IgD-negative memory B cell (primary cell): Measurements from ENCODE around the gene PSRC1. TPM values are rescaled to one million over a fixed set of nuclear protein-coding genes. Genes with fewer than 3 reads are reported as not detected.

Experiments used
- H3K27ac Mint-ChIP-seq, 3 donors: one replicate each; pipeline ENCODE4 v1.8.0; 2020 to 2022; ENCODE audit warnings: mild to moderate bottlenecking in 3 of 3, mixed read lengths in 3 of 3, moderate library complexity in 1 of 3
- H3K27me3 Mint-ChIP-seq: one replicate; pipeline ENCODE4 v1.8.0; 2021; ENCODE audit warnings: mixed read lengths
- H3K36me3 Mint-ChIP-seq: one replicate; pipeline ENCODE4 v1.8.0; 2020; ENCODE audit warnings: mild to moderate bottlenecking, mixed read lengths
- H3K4me1 Mint-ChIP-seq, 3 donors: one replicate each; pipeline ENCODE4 v1.8.0; 2020 to 2022; ENCODE audit warnings: mixed read lengths in 3 of 3, mild to moderate bottlenecking in 1 of 3
- H3K4me3 Mint-ChIP-seq, 4 donors: one replicate each; pipeline ENCODE4 v1.8.0; 2020 to 2022; ENCODE audit warnings: mild to moderate bottlenecking in 4 of 4, mixed read lengths in 4 of 4, moderate library complexity in 3 of 4
- H3K9me3 Mint-ChIP-seq, 3 donors: one replicate each; pipeline ENCODE4 v1.8.0; 2020 to 2021; ENCODE audit warnings: mixed read lengths in 3 of 3, mild to moderate bottlenecking in 1 of 3
- polyA plus RNA-seq: library from polyadenylated mRNA; unstranded; fragments of 300-500 nt; fragmentation: Illumina TruSeq; gene quantifications from one replicate; pipeline ENCODE4 v1.2.3, GENCODE V29; 2021

Gene PSRC1
- polyA plus RNA-seq, 1 donor from 2014 or later = not detected

DNA sequence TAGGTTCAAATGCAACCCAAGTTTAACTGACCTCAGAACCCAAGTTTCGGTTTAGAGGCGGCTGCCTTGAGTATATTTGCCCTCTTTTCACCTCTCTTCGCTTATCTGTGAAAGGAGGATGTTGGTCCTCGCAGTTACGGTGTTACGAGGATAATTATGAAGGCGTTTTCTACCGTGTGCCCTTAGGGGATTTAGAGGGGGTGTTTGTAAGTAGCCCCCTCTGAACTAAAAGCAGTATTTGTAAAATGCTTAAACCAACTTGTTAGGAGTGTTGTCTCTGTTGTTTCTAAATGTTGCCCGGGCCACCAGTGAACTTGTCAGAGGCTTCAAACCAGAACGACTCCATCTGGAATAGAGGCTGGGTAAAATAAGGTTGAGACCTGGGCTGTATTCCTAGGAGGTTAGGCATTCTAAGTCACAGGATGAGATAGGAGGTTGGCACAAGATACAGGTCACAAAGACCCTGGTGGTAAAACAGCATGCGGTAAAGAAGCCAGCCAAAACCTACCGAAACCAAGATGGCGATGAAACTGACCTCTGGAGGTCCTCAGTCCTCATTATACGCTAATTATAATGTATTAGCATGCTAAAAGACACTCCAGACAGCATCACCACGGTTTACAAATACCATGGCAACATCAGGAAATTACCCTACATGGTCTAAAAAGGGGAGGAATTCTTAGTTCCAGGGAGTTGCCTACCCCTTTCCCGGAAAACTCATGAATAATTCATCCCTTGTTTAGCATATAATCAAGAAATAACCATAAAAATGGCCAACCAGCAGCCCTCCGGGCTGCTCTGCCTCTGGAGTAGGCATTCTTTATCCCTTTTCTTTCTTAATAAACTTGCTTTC, 1.0 kb upstream of the PSRC1 start:
- H3K27me3 Mint-ChIP-seq = peaks cover 2% of the 10 kb centered on the region
- peak overlapping the region in 1 of 3 donors; percentile 2 for H3K27ac Mint-ChIP-seq
- H3K4me1 Mint-ChIP-seq = peaks cover 8 to 11% (median 9%) of the 10 kb centered on the region in 3 donors
- H3K4me3 Mint-ChIP-seq = peak overlapping the region; percentile 85 to 100 (median 96)
- H3K36me3 Mint-ChIP-seq = peaks cover 1% of the 10 kb centered on the region
- no peaks in the 10 kb centered on the region for H3K9me3 Mint-ChIP-seq

DNA sequence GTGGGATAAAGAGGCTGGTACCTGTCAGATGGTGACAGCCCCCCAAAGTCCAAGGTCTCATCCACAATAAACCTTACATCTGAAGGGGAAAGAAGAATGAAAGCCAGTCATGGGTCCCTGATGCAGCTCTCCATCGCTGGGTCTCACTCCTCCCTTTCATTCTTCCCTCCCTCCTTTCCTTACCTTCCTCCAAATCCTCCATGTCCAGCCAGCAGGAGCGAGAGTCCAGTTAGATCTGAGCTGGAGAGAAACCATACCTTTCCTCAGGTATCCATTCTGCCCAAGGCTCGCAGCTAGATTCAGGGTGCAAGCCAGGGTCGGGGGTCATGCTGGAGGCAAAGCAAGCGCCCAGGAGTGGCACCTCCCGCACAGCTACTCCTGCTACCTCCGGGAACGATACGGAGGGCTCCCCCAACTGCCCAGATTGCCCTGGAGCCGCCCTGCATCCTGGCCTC, 421 bp downstream of the PSRC1 start:
- H3K4me1 Mint-ChIP-seq = peaks cover 8 to 11% (median 9%) of the 10 kb centered on the region in 3 donors
- H3K4me3 Mint-ChIP-seq = peak overlapping the region; percentile 85 to 100 (median 96)
- H3K36me3 Mint-ChIP-seq = peaks cover 1% of the 10 kb centered on the region

DNA sequence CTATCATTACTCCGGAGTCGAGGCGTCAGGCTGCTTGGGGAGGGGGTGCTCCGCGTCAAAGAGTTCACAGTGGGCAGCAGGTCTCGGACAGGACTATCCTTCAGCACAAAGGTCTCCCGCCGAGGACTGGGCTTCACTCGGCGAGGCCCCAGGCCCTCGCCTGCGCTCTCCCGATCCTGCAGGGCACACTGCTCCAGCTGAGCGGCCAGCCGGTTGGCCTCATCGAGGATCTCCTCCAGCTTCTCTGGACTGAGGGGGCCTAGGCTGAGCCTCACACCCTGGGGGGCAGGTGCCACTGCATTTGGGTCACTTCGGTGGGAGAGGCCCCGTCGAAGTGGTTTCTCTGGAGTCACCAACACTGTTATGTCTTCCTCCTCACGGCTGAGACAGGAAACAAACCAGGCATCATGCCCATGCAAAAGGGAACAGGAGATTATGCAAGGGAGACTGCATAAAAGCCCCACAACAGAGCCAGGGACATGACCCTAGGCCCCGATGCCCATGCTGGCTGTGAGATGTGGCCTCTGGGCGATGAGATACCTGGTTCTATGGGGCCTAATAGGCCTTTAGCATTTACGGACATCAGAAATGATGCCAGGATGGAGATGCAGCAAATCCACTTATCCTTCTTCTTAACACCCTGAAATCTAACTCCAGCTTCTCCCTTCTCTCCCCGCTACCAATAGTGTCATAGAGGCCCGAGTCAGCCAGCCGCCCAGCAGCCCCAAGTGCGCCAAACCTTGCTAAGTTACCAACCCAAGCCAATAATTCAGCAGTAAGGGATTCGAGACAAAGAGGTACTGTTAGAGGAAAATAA, 1.1 kb downstream of the PSRC1 start:
- peak overlapping the region; percentile 85 to 100 (median 96) for H3K4me3 Mint-ChIP-seq
- H3K4me1 Mint-ChIP-seq = peaks cover 8 to 13% (median 11%) of the 10 kb centered on the region in 3 donors
- no peak overlapping the region for H3K27ac Mint-ChIP-seq
- peaks cover 1% of the 10 kb centered on the region for H3K36me3 Mint-ChIP-seq
- no peaks in the 10 kb centered on the region for H3K9me3 Mint-ChIP-seq
- H3K27me3 Mint-ChIP-seq = no peaks in the 10 kb centered on the region

More for the DNA sequence above, 421 bp downstream of the PSRC1 start:
- Mint-ChIP-seq H3K27ac (peak overlapping the region in 2 of 3 donors; percentile 2 to 99), H3K27me3 (no peaks in the 10 kb centered on the region), H3K9me3 (no peaks in the 10 kb centered on the region)

DNA sequence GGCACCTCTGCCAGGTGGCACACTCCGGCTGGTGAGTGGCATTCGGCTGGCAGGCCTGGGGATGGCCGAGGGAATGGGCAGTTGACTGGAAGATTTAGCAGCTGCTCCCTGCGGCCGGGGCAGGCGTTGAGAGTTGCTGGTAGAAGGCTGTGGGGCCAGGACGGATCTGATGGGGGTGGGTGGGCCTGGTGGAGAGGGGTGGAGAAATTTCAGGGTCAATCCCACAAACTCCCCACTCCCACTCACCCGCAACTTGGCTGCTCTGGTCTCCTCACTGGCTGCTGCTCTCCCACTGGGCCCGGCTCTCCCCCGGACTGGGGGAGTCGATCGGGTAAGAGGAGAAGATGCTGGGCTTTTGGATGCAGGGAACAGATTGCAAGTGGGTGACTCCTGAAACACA, 2.1 kb downstream of the PSRC1 start:
- H3K27ac Mint-ChIP-seq = no peak overlapping the region
- H3K4me1 Mint-ChIP-seq = peaks cover 8 to 13% (median 11%) of the 10 kb centered on the region in 3 donors
- H3K36me3 Mint-ChIP-seq = peaks cover 1% of the 10 kb centered on the region

DNA sequence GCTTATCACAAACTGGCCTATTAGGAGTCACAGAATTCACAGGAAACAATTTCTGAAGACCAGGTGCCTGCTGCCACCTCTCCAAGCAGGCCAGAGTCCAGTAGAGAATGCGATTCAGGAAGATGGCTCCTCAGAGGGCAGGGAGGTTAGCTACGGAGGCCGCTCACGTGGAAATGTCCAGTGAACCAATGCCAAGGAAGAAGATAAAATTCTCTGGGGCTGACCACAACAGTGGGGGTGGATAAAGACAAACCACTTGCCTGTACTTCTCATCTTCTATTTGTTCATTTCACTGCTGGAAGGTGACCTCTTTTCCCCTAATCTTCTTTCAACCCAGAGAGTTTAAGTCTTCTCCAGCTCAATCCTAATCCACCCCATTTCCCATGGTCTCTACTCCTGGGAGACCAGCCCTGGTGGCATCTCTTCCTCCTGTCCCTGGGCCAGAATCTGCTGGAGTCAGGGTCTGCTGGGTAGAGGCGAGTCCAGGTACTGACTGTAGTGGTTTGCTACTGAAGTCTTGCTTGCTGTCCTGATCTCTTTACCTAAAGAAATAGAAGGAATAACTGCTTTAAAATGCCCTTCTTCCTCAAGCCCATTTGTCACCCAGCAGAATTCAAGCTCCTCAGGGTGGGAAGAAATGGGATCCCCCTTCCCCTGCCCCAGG, 3.2 kb downstream of the PSRC1 start:
- H3K36me3 Mint-ChIP-seq = peaks cover 1% of the 10 kb centered on the region
- H3K27me3 Mint-ChIP-seq = peaks cover 4% of the 10 kb centered on the region
- H3K9me3 Mint-ChIP-seq = no peaks in the 10 kb centered on the region
- no peak overlapping the region for H3K27ac Mint-ChIP-seq
- H3K4me3 Mint-ChIP-seq = peak overlapping the region in 1 of 4 donors; percentile 34
- peaks cover 8 to 13% (median 11%) of the 10 kb centered on the region in 3 donors for H3K4me1 Mint-ChIP-seq

More for the DNA sequence above, 2.1 kb downstream of the PSRC1 start:
- Mint-ChIP-seq H3K9me3 (no peaks in the 10 kb centered on the region), H3K27me3 (no peaks in the 10 kb centered on the region), H3K4me3 (peak overlapping the region in 2 of 4 donors; percentile 18 to 79)

DNA sequence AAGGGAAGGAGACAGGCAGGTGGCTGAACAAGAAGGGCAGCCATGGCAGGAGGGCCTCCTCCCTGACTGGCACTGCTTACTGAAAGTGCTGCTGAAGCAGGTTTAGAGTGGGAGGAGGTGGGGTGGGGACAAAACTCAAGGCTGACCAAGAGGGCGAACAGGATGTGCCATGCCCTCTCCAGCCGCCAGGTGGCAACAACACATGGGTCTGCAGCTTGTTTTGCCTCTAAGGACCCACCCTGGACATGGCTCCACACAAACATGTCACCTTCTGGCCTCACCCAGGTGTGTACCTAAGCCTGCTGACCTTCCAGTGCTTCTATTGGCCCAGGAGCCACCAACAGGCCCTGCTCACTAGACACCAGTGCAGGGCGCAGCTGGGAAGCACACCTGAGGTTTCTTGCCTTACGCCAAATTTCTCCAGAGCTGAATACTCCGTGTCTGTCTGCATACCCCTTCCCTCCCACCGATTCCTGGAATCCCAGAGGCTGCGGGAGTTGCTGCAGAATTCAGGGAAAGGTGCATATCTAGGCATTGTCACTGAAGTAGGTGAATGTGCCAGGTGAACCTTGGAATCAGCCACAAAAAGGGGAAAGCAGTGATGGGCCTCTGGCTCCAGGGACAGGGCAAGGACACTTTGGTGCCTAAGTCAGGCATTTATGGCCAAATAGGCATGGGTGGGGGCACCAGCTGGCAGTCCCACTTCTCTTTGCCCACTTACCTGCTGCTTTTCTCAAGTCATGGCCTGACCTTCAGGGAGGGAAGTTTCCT, 5.3 kb downstream of the PSRC1 start:
- Mint-ChIP-seq H3K9me3 (no peaks in the 10 kb centered on the region), H3K27me3 (peaks cover 4% of the 10 kb centered on the region), H3K4me1 (peaks cover 0 to 4% (median 0%) of the 10 kb centered on the region in 3 donors), H3K36me3 (no peaks in the 10 kb centered on the region), H3K4me3 (no peak overlapping the region), H3K27ac (peak overlapping the region in 1 of 3 donors; percentile 41)

DNA sequence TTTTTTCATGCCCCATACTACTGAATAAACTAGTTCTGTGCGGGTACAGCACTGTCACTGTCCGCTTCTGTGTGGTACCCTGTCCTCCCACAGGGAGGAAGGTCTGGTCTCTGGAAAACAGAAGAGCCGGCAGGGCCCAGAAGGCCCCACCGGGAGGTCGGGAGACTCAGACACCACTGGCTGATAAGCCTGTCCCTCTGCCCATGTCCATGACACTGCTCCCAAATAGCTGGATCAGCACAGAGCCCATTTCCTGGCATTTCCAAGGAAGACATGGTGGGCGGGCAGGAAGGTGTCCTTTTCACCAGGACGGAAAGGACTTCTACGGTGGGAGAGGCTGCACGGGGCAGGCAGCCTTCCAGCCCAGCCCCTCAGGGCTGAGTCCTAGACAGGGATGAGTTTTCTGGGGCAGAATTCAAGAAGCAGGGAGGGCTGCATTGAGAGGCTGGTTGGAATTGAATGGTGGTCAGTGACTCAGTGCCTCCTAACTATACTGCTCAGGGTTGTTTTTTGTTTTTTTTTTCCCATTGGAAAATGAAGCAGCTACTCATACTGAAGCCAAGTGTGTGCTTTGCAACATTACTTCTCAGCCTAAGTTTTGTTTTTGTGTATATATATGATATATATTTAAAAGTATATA, 7.1 kb downstream of the PSRC1 start:
- Mint-ChIP-seq H3K27me3 (peaks cover 4% of the 10 kb centered on the region), H3K9me3 (no peaks in the 10 kb centered on the region), H3K4me1 (peaks cover 0 to 4% (median 0%) of the 10 kb centered on the region in 3 donors), H3K36me3 (peaks cover 2% of the 10 kb centered on the region), H3K4me3 (no peak overlapping the region), H3K27ac (no peak overlapping the region)

DNA sequence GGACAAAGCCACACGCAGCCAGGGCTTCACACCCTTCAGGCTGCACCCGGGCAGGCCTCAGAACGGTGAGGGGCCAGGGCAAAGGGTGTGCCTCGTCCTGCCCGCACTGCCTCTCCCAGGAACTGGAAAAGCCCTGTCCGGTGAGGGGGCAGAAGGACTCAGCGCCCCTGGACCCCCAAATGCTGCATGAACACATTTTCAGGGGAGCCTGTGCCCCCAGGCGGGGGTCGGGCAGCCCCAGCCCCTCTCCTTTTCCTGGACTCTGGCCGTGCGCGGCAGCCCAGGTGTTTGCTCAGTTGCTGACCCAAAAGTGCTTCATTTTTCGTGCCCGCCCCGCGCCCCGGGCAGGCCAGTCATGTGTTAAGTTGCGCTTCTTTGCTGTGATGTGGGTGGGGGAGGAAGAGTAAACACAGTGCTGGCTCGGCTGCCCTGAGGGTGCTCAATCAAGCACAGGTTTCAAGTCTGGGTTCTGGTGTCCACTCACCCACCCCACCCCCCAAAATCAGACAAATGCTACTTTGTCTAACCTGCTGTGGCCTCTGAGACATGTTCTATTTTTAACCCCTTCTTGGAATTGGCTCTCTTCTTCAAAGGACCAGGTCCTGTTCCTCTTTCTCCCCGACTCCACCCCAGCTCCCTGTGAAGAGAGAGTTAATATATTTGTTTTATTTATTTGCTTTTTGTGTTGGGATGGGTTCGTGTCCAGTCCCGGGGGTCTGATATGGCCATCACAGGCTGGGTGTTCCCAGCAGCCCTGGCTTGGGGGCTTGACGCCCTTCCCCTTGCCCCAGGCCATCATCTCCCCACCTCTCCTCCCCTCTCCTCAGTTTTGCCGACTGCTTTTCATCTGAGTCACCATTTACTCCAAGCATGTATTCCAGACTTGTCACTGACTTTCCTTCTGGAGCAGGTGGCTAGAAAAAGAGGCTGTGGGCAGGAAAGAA, 8.1 kb downstream of the PSRC1 start:
- peaks cover 4% of the 10 kb centered on the region for H3K27me3 Mint-ChIP-seq
- H3K4me1 Mint-ChIP-seq = peaks cover 0 to 4% (median 0%) of the 10 kb centered on the region in 3 donors
- H3K4me3 Mint-ChIP-seq = no peak overlapping the region
- no peaks in the 10 kb centered on the region for H3K9me3 Mint-ChIP-seq
- no peak overlapping the region for H3K27ac Mint-ChIP-seq
- H3K36me3 Mint-ChIP-seq = peaks cover 2% of the 10 kb centered on the region

DNA sequence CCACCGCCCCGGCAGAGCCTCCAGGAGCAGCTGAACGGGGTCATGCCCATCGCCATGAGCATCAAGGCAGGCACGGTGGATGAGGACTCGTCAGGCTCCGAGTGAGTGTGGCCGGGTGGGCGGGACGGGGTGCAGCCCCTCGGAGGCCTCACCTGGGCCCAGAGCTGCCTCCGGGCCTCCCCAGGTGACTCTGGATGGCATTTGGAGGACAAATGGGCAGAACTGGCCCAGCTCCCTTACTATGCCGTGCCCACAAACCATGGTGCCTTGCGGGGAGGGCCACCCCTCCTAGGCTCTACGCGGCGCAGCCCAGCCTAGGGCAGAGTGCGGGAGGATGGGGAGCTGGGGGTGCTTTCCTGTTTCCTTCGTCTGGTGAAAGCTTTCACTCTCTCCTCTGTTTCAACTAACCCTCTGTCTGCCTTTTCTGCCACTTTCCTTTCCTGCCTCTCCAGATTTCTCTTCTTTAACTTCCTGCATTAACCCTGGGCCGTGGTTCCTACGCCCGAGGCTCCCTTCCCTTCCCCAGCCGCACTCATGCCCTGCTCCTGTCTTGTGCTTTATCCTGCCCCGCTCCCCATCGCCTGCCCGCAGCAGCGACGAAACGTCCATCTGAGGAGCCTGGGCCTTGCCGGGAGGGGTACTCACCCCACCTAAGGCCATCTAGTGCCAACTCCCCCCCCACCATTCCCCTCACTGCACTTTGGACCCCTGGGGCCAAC, 9.2 kb downstream of the PSRC1 start:
- no peak overlapping the region for H3K4me3 Mint-ChIP-seq
- no peak overlapping the region for H3K27ac Mint-ChIP-seq

DNA sequence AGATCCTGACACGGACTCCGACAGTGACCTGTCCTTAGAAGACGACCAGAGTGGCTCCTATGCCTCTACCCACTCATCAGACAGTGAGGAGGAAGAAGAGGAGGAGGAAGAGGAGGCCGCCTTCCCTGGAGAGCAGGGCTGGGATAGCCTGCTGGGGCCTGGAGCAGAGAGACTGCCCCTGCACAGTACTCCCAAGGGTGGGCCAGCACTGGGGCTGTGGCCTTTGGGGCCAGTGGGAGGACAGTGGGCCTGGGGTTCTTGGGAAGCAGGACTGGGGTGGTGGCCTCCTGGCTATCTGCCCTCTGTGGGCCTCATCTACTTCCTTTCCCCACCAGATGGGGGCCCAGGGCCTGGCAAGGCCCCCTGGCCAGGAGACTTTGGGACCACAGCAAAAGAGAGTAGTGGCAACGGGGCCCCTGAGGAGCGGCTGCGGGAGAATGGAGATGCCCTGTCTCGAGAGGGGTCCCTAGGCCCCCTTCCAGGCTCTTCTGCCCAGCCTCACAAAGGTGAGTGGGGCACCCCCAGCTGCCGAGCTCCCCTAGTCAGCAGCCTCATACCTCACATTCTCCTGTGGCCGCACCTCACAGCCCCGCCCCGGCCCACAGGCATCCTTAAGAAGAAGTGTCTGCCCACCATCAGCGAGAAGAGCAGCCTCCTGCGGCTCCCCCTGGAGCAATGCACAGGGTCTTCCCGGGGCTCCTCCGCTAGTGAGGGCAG, 10.0 kb downstream of the PSRC1 start:
- H3K4me1 Mint-ChIP-seq = peaks cover 0 to 4% (median 0%) of the 10 kb centered on the region in 3 donors
- no peak overlapping the region for H3K27ac Mint-ChIP-seq
- no peak overlapping the region for H3K4me3 Mint-ChIP-seq
- H3K9me3 Mint-ChIP-seq = no peaks in the 10 kb centered on the region
- peaks cover 2% of the 10 kb centered on the region for H3K36me3 Mint-ChIP-seq
- H3K27me3 Mint-ChIP-seq = peaks cover 4% of the 10 kb centered on the region

More for the DNA sequence above, 9.2 kb downstream of the PSRC1 start:
- H3K36me3 Mint-ChIP-seq = peaks cover 2% of the 10 kb centered on the region
- H3K4me1 Mint-ChIP-seq = peaks cover 0 to 4% (median 0%) of the 10 kb centered on the region in 3 donors
- no peaks in the 10 kb centered on the region for H3K9me3 Mint-ChIP-seq
- H3K27me3 Mint-ChIP-seq = peaks cover 4% of the 10 kb centered on the region

DNA sequence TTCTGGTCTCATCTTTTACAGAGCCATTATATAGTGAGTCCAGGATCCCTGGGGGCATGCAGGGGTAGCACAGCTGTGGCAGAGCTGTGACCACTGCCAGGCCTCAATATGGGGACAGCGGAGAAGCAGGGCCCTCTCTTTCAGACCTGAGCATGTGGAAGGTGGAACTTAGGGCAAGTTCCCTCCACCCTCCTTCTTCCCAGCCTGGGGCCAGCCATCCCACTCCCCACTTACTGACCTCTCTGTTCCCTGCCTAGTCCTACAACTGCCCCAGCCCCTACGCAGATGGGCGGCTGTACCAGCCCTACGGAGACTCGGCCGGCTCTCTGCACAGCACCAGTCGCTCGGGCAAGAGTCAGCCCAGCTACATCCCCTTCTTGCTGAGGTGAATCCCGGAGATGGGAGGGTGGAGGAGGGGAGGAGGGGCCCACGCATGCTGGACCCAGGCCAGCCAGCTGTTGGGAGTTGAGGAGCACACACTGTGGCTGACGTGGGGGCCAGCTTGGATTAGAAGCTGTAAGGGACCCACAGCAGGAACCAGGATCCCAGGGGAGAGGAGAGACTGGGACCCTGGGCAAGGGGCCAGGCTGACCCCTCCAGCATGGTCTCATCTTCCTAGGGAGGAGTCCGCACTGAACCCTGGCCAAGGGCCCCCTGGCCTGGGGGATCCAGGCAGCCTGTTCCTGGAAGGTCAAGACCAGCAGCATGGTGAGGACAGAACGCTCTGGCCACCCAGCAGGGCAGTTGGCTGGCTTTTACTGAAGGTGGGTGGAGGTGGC, 10.7 kb downstream of the PSRC1 start:
- Mint-ChIP-seq H3K4me3 (no peak overlapping the region), H3K36me3 (peaks cover 2% of the 10 kb centered on the region), H3K27ac (no peak overlapping the region), H3K4me1 (peaks cover 0 to 2% (median 0%) of the 10 kb centered on the region in 3 donors), H3K27me3 (peaks cover 4% of the 10 kb centered on the region), H3K9me3 (no peaks in the 10 kb centered on the region)
